NOMO-1 treated with dmso at 0.1 percent for 144 hours (cell line): ENCODE data around the gene RAD54L.
A peak's percentile ranks its signal among the peaks of the same experiment; 100 is the strongest.

Experiments used
- DNase-seq: peaks from one replicate; lab custom pipeline; 2025; ENCODE audit not compliant: unreplicated experiment; lab: John Stamatoyannopoulos, UW

The RAD54L gene

DNA sequence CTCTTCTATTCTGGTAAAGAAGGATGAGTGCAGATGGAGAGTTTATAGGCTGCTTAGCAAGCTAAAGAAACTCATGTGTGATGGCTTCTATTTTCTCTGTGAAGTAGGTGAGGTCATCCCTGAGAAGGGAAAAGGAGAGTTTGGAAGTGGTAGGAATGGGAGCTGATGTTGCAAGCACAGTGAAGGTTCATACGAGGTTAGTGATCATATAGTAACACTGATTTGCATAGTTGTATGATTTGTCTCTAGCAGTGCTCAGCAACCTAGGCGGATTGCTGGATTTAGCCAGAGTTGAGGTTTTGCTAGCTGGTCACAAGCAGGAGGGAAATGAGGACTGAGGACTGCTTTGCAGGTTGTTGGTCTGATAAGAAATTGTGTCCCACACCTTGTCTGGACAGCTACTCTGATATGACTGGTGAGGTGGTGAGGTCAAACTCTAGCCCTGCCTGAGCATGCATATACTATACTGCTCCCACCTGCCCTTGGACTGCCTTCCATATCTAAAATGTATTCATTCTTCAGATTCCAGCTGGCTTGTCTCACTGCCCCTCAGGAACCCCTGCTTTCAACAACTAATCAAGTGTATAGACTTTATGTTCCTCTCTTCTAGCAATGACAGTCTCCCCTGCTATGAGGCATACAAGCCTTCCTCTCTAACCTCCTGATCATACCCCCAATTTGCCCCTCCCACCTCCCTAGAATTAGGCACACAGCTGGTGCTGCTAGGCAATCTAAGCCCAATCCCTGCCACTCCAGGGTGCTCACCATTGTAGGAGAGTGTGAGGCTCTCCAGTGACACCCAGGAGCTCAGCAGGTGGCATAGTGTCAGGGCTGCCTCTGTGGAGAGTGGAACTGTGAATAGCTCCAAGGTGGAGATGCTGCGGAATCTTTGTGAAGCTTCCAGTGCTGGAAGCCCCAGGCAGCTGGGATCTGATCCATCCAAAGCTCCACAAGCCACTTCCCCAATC, 37.3 kb downstream of the RAD54L start:
- no peak for DNase-seq

DNA sequence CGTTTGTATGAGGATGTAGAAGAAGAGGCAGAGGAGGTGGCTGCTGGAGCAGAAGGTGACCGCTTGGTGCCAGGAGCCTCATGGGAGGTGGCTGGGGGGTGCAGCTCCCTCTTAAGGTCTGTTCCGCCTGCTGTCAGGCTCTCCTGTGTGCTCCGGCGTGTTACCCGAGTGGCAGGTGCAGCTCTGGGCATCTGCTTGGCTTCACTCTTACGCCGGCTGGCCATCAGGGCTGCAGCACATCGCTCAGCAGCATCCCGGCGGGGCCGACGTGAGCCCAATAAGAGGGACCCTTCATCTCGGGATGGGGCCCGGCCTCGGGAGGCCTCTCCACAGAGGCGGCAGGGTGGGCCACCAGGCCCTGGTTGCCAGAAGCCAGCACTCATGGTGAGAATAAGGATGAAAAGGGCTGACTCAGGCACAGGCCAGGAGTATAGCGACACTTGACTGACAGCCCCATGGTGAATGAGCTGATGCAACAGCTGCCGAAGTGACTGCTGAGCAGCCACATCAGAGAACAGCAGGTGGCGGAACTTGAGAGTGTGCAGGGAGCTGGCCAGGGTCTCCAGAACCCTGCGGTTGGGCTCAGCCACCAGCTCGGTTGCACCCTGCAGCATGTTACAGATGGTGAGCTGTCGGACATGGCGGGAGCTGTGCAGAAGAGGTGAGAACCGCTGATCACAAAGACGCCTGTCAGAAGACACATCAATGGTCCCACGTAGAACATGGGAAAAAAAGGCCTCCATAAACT, 38.3 kb downstream of the RAD54L start:
- no peak for DNase-seq

DNA sequence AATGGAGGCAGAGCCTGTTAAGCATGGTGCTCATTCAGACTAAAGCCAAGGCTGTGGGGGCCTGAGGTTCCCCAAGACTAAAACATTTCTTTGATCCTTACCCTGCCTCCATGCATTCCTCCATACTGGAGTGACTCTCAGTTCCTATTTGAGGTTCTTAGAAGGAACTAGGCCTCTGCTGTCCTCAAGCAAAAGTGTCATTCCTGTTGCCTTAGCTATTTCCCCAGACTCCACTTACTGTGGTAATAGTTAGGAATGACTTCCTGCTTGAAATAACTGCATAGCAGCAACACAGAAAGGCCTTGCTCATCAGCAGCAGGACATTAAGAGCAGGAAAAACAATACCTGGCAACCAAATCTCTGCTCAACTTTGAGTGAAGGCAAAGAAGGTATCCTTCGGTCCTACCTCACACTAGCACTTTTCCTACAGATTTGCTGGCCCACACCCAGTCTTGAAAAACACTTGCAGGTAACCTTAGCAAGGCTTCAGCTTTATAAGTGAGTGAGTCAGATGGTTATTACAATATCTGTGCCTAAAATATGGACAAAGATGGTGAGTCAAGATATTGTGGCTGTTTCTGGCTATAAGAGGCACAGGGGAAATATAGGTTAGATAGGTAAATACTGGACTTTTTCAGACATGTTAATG, 41.0 kb downstream of the RAD54L start:
- no peak for DNase-seq

DNA sequence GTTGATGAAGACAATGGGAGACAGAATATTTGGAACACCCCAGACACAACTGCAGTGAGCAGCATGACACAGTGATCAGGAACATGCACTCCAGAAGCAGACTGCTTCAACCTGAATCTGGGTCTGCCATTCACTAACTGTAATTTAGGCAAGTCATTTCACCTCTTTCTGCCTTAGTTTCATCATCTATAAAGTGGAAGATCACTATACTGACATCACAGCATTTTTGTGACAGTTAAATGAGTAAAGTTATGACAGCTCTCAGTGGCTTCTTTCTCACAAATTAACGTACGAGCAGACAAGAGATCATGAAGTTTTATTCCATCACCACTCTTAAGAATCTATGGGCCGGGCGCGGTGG, 41.6 kb downstream of the RAD54L start:
- no peak for DNase-seq

DNA sequence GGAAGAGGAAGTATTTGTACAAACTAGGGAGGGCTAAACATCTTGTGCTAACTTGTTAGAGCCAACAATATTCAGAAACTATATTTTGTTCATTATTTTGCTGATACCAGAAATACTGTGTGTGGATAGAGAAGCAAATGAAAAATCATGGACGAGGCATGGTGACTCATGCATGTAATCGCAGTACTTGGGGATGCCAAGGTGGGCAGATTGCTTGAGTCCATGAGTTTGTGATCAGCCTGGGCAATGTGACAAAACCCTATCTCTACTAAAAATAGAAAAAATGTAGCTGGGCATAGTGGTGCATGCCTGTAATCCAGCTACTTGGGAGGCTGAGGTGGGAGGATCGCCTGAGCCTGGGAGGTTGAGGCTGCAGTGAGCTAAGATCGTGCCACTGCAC, 42.4 kb downstream of the RAD54L start:
- no peak for DNase-seq

DNA sequence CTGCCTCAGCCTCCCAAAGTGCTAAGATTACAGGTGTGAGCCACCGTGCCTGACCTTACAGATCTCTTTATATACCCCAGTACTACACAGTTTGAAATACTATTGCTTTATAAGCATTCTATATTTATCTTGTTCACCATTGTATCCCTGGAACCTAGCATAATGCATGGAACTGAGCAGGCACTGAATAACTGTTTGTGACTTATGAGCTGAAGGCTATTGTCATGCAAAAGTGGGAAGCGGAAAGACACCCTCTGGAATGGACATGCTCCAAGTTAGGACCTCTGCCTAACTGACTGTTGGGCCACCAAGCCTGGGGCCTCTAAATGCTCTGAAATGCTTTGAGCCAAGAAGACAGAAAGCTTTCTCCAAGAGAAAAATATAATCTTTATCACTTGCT, 47.7 kb downstream of the RAD54L start:
- no peak for DNase-seq

DNA sequence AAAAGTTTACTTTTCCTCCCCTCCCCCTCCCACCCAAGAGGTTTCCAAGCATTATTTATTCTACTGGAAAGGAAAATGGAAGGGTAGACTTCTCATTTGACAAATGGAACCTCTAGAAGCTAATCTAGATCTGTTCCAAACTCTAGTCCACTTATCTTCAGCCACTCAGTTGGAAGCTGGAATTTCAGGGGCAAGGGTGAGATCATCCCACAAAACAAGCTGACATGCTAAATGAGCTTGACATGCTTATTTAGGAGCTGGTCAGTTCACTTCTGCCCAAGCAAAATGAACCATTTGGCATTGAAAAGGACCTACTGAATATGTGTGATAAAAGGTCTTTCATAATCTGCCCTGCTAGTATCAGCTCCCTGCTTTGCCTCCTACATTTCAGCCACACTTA, 50.8 kb downstream of the RAD54L start:
- no peak for DNase-seq

DNA sequence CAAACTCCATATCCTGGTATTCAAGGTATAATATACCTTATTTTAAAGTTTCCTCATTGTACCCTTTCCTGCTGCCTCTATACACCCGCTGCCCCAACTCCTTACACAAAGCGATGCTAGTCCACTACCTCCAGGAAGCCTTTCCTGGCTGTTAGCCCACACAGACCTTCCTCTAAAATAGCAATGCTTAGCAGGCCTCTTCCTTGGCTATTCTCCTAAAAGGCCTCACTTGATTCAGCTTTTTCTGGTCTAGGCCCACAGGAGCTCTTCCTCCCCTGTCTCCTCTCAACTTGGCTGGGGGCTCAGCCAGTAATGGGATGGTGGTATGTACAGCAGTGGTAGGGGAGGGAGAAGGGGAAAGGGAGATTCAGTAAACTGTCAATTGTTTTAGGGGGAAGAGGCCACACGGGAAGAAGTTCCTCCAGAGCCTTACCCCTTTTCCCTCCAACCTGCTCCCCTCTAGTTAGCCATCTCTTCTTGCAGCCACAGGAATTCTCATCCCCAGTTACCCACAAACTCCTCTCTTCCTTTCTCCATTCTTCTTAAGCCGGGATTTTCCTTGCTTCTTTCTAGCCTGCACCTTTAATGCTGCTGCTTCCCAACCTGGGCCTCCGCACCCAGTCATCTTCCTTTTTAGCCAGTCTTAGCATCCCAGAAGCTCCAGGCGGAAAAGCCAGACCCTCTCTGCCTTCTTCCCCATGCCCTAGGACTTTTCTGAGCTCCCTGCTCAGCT, 53.3 kb downstream of the RAD54L start:
- no peak for DNase-seq

DNA sequence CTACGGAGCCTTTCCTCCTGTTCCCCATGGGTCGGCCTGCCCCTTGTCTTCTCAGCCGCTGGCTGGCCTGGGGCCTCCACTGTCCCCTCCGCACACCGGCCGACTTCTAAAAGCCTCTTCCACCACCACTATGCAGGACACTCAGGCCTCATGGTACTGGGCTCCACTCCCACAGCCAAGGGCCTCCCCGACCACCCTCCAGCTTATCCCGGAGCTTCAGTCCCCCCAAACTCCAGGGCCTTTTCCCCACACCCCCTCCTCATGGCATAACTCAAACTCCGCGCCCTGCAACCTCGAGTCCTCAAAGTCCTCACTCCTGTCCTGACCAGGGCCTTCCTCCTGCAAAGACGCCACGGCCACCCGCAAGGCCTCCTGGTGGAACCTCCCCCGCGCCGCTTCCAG, 53.8 kb downstream of the RAD54L start:
- DNase-seq = no peak

DNA sequence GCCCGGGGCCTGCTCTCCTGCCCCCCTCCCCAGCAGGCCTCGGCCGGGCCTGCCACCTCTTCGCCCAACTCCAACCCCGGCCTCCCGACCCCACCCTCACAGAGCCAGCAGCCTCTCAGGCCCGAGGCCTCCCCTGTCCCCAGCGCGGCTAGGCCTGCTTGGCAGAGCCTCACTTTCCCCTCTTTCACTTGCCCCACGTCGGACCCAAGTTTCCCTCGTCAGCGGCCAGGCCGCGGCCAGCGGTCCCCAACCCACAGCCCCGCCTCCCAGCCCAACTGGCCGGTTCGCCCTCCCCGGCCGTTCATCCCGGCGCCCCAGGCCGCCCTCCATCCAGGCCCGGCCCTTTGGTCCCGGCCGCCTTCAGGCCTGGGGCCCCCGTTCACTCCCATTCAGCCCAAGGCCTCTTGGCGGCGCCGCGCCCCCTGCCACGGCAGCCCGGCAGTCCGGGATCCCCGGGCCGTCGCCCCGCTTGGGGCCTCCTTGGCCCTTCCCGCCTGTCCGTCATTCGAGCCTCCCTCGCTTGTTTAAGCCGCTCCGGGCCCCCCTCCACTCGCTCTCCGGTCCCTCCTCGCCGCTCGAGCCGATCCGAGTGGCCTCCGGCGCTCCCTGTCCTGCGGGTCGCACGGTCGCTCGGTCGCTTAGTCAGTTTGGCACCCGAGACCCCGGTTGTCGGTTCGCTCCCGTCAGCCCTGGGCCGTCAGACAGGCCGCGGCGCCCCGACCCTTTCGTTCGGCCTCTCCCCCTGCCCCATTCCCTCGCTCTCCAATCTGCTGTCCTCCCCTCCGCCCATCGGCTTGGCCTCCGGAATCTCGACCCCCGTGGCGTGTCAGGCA, 54.5 kb downstream of the RAD54L start:
- peak; percentile 47 for DNase-seq

DNA sequence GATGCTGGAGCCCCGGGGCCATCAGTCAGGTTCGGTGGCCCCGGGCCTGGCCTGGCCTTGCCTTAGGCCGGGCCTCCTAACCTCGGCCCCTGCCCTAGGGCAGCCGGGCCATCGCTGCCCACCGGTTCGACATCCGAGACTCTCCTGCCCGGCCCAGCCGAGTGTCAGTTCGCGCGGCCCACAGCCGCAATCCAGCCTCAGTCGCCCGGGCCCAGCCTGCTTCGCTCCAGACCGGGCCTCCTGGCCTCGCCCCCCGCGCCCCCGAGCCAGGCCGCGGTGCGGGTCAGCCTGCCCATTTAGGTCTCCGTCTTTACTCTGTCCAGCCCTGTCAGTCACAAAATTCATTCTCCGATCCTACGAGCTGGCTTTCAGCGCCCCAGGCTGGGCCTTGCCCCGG, 55.1 kb downstream of the RAD54L start:
- DNase-seq = peak; percentile 51

DNA sequence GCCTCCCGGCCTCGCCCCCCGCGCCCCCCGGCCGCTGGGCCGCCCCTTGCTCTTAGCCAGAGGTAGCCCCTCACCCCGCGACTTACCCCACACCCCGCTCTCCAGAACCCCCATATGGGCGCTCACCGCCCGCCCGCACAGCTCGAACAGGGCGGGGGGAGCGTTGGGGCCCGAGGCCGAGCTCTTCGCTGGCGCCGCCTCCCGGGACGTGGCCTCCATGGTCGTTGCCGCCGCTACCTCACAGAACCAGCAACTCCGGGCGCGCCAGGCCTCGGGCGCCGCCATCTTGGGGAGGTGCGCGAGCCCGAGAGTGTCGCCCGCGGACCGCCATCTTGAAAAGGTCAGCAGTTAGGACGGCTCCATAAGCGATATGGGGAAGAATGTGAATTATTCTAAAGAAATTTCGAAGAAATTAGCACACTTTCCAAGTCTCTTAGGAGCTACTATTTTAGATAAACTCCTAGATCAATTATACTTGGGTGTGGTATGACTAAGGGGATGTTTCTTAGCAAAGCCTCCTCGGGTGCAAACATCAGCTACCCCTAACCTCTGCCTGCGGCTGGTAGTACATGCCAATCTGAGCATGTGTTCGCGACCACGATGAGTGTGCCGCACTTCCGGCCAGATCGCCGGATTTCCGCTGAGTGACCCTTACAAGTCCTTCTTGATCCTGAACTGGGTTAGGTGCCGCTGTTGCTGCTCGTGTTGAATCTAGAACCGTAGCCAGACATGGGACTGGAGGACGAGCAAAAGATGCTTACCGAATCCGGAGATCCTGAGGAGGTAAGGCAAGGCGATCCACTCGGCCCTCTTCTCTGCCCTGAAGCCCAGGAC, 55.7 kb downstream of the RAD54L start, which contains the start of the genes LRRC41 and UQCRH:
LRRC41 (minus strand) TSS at position 579 of the 834 bp plus-strand sequence; CDS start at position 285, 294 bp downstream.
UQCRH (plus strand) TSS at position 661 of the 834 bp plus-strand sequence; CDS start at position 730, 69 bp downstream.
- DNase-seq = peak; percentile 91

DNA sequence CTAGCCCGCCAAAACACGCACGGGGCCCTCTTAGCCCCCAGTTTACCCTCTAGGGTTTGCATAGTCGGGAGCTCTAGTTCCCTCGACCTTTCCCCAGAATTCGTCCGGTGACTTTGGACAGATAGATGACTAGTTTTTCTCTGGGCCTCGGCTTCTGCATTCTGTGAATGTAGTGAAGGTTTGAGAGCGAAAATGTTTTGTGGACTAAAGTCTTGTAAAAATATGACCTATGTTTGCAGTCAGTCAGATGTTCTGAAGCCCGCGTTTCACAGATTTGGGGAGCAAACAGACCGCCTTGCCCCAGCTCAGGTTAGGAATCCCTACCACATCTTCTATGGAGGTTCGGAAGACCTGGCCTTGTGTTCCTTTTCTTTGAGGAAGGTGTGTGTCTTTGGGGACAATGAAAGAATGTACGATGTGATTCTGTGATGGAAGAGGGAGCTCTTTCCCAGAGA, 56.3 kb downstream of the RAD54L start:
- no peak for DNase-seq

DNA sequence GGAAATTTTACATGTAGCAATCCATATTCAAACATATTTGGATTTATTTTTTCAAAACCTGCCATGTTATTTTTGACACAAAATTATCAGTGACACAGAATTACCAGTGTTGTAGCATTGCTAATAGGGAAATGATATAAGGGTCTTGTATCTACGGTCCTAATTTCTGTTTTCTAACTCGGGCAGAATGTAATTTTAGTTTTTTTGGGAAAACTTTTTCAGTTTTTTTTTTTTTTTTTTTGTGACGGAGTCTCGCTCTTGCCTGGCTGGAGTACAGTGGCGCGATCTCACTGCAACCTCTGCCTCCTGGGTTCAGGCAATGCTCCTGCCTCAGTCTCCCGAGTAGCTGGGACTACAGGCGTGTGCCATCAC, 58.6 kb downstream of the RAD54L start:
- no peak for DNase-seq

DNA sequence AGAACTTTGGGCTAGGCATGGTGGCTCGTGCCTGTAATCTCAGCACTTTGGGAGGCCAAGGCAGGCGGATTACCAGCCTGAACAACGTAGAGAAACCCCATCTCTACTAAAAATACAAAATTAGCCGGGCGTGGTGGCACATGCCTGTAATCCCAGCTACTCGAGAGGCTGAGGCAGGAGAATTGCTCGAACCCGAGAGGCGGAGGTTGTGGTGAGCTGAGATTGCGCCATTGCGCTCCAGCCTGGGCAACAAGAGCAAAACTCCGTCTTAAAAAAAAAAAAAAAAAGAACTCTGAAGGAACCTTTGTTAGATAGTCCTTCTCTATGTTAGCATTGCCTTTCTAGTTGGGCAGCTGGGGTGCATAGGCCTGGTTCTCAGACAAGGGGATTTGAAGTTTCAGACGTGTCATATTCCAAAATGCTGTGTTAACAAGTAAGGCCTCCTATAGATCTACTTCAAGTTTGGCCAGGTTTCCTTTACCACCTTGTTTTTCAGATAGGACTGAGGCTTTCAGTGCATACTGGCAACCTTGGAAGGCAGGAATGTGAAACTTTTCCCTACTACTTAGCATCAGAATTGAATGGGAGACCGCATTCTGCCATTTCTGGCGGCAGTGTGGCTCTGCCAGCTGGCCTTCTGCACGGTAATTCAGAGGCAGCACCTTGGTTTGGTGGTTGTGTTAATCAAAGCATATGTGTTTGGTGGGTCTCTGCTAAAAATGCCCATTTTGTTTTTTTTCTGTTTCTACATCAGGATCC, 62.0 kb downstream of the RAD54L start:
- DNase-seq = no peak

DNA sequence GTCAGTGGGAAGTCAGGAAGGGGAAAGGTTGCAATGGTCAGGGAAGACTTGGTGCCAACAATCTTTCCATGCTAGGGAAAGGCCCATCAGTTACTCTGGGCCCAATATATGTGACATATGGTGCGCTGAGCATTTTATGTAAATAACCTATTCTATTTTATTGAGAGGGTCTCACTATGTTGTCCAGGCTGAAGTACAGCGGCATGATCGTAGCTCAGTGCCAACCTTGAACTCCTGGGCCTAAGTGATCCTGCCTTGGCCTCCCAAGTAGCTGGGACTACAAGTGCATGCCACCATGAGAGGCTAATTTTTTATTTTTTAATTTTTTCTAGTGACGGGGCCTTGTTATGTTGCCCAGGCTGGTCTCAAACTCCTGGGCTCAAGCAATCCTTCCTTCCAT, 62.8 kb downstream of the RAD54L start:
- no peak for DNase-seq

DNA sequence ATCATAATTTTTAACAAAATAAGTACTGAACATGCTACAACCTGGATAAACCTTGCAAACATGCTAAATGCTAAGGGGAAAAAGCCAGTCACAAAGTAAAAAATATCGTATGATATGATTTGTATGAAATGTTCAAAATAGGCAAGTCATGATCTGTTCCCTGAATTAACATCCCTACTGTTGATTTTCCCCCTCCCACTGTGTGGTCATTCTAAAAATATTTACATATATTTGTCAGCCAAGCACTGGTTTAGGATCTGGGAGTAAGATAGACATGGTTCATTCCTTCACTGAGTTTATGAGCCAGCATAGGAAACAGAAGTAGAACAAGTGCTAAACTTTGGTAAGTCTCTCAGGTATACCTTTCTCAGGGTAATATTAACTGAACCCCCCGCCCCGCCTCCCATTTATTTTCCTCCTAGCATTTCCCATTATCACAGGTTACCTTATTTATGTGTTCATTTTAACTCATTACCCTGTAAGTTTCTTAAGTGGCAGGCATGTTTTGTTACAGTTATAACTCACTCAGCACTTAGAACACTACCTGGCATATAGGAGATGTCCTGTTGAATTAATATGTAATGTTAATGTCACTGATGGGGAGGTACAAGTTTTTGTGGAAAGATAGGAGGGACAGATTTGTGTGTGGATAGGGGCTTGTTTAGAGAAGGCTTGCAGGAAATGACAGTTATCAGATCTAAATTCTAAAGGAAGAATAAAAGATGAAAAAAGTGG, 68.3 kb downstream of the RAD54L start:
- no peak for DNase-seq

DNA sequence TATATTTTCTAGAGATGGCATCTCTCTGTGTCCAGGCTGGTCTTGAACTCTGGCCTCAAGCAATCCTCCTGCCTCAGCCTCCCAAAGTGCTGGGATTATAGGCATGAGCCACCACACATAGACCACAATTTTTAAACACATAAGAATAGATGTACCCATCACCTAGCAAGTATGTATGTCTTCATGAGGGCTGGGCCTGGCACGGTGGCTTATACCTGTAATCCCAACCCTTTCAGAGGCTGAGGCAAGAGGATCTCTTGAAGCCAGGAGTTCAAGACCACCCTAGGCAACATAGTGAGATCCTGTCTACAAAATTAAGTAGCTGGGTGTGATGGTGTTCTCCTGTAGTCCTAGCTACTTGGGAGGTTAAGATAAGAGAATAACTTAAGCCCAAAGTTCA, 69.8 kb downstream of the RAD54L start:
- DNase-seq = no peak
